Sigmoid colon (tissue), 7 donors: ENCODE results near the gene RNH1. TPM values are rescaled to one million over a fixed set of nuclear protein-coding genes. Genes with fewer than 3 reads are reported as not detected.

Experiments
- DNase-seq: peaks from one replicate; pipeline ENCODE4 v3.0.0-alpha.2; 2019
- H3K27ac ChIP-seq, 4 donors: fragments of 200-600 bp; sonication (generic); one replicate each; pipeline ENCODE4 v1.5.1; 2016 to 2019; ENCODE audit warnings: mild to moderate bottlenecking in 1 of 4
- H3K27me3 ChIP-seq, 3 donors: fragments of 200-600 bp; sonication (generic); one replicate each; pipeline ENCODE4 v1.5.1; 2019; ENCODE audit warnings: mild to moderate bottlenecking in 1 of 3
- H3K36me3 ChIP-seq, 4 donors: fragments of 200-600 bp; sonication (generic); one replicate each; pipeline ENCODE4 v1.5.1; 2016 to 2019
- H3K4me1 ChIP-seq, 4 donors: fragments of 200-600 bp; sonication (generic); one replicate each; pipeline ENCODE4 v1.5.1; 2017 to 2019
- H3K4me3 ChIP-seq, 4 donors: fragments of 200-600 bp; sonication (generic); one replicate each; pipeline ENCODE4 v1.5.1; 2017 to 2019; ENCODE audit warnings: mild to moderate bottlenecking in 2 of 4, moderate library complexity in 1 of 4
- H3K9me3 ChIP-seq, 4 donors: fragments of 200-600 bp in 3 of 4; sonication (generic) in 3 of 4; one replicate each; pipeline versions ENCODE4 v1.5.1 to v1.6.1; 2013 to 2019
- CTCF ChIP-seq, 4 experiments: fragments of 450-650 bp in 3 of 4; fragments of 200-600 bp in 1 of 4; IDR thresholded peaks; one replicate each; pipeline ENCODE4 v1.5.1; 2016 to 2019; ENCODE audit warnings: antibody characterized with exemption in 4 of 4, mild to moderate bottlenecking in 3 of 4, moderate library complexity in 2 of 4
- EP300 ChIP-seq, 4 donors: sonication (generic); formaldehyde crosslinking; IDR thresholded peaks; one replicate each; pipeline ENCODE4 v1.6.1; 2017; ENCODE audit warnings: antibody characterized with exemption in 4 of 4
- POLR2A ChIP-seq, 2 donors: fragments of 450-650 bp; IDR thresholded peaks; one replicate each; pipeline ENCODE4 v1.6.1; 2016; ENCODE audit warnings: antibody characterized with exemption in 2 of 2, mild to moderate bottlenecking in 2 of 2, moderate library complexity in 2 of 2
- POLR2AphosphoS5 ChIP-seq, 4 donors: sonication (generic); formaldehyde crosslinking; IDR thresholded peaks; one replicate each; pipeline ENCODE4 v1.6.1; 2017; ENCODE audit warnings: antibody characterized with exemption in 4 of 4
- WGBS, 2 donors: extraction: QIAGEN DNeasy Blood & Tissue Kit; methylation state at CpG; one replicate each; pipeline ENCODE4 v1.1.7; 2013; 5-methylcytosine and 5-hydroxymethylcytosine counted together
- intact Hi-C: fragments of 100-400 bp; cut with DNase I; formaldehyde crosslinking; loops from one replicate; pipeline ENCODE4 v1.15.1; 2023
- polyA plus RNA-seq, 3 donors: library from polyadenylated mRNA; stranded (reverse); fragments of 200-250 nt; gene quantifications; one replicate each; pipeline ENCODE4 v1.2.3, GENCODE V29; 2013
- total RNA-seq, 4 donors: library from RNA; depleted of rRNA; stranded (reverse); fragments of >200 nt; gene quantifications; one replicate each; pipeline ENCODE4 v1.1.0, GENCODE V29; 2016
- donor health status: healthy with polysubstance abuse.
- donor health status: Bipolar disorder and iron deficiency.
- donor health status: healthy.

RNH1 gene
- total and polyA plus RNA-seq, 7 donors: 101 to 210 (median 150) TPM

GRCh38 chr11:534396-535209 is 27.6 kb upstream of the RNH1 start:
- Histone ChIP-seq H3K27me3 (peaks cover 15 to 27% (median 18%) of the 10 kb centered on the region in 3 donors), H3K4me1 (peaks cover 0 to 37% (median 33%) of the 10 kb centered on the region in 4 donors), H3K4me3 (peak overlapping the region; percentile 52 to 94 (median 80)), H3K27ac (peak overlapping the region; percentile 52 to 84 (median 66)), H3K9me3 (no peaks in the 10 kb centered on the region), H3K36me3 (peaks cover 0 to 28% (median 22%) of the 10 kb centered on the region in 4 donors)
- TF ChIP-seq CTCF (IDR thresholded peaks at IDR 0.05) (no peak), POLR2A (IDR thresholded peaks at IDR 0.05) (no peak), EP300 (IDR thresholded peaks at IDR 0.05) (no peak), POLR2AphosphoS5 (IDR thresholded peaks at IDR 0.05) (no peak)
- DNase-seq: no peak
- 5 to 9% methylated on average over 66 of the region's 66 CpGs for WGBS, 2 donors
- intact Hi-C loops: loop anchor here (2.0 to 10.0 kb wide), 2 partner anchors 16 to 300 kb away; partner anchors contain the start of genes PSMD13 and SIRT3

- 94 to 95% methylated on average over 37 of the region's 37 CpGs for WGBS, 2 donors
- Histone ChIP-seq H3K36me3 (peaks cover 0 to 28% (median 22%) of the 10 kb centered on the region in 4 donors), H3K27me3 (peaks cover 15 to 26% (median 18%) of the 10 kb centered on the region in 3 donors), H3K9me3 (no peaks in the 10 kb centered on the region), H3K4me1 (peaks cover 0 to 37% (median 33%) of the 10 kb centered on the region in 4 donors), H3K4me3 (peak overlapping the region; percentile 52 to 94 (median 80)), H3K27ac (peak overlapping the region in 1 of 4 donors; percentile 84)
- intact Hi-C loops: loop anchor here (2.0 to 10.0 kb wide), 2 partner anchors 15 to 299 kb away; partner anchors contain the start of genes PSMD13 and SIRT3
- TF ChIP-seq POLR2AphosphoS5 (IDR thresholded peaks at IDR 0.05) (no peak), EP300 (IDR thresholded peaks at IDR 0.05) (no peak), CTCF (IDR thresholded peaks at IDR 0.05) (no peak), POLR2A (IDR thresholded peaks at IDR 0.05) (no peak)
- no peak for DNase-seq
Measured at GRCh38 chr11:533586-534395, 26.7 kb upstream of the RNH1 start.

- no peak overlapping the region for H3K4me3 ChIP-seq
- TF ChIP-seq POLR2A (IDR thresholded peaks at IDR 0.05): no peak
- TF ChIP-seq EP300 (IDR thresholded peaks at IDR 0.05): no peak
- TF ChIP-seq POLR2AphosphoS5 (IDR thresholded peaks at IDR 0.05): no peak
- no peak for TF ChIP-seq CTCF (IDR thresholded peaks at IDR 0.05)
- WGBS, 2 donors: 82 to 90% methylated on average over 33 of the region's 33 CpGs
- intact Hi-C loops: loop anchor here (10.0 kb wide), 1 partner anchor 298 kb away; the partner anchor contains the start of genes PSMD13 and SIRT3
- peaks cover 0 to 28% (median 22%) of the 10 kb centered on the region in 4 donors for H3K36me3 ChIP-seq
- DNase-seq: no peak
- peaks cover 0 to 37% (median 33%) of the 10 kb centered on the region in 4 donors for H3K4me1 ChIP-seq
- no peaks in the 10 kb centered on the region for H3K9me3 ChIP-seq
- no peak overlapping the region for H3K27ac ChIP-seq
- peaks cover 15 to 19% (median 16%) of the 10 kb centered on the region in 3 donors for H3K27me3 ChIP-seq
Measured at GRCh38 chr11:532986-533585, 26.0 kb upstream of the RNH1 start.

GRCh38 chr11:532527-532985 is 25.5 kb upstream of the RNH1 start:
- intact Hi-C loops: loop anchor here (10.0 kb wide), 1 partner anchor 298 kb away; the partner anchor contains the start of genes PSMD13 and SIRT3
- WGBS, 2 donors: 88 to 91% methylated on average over 23 of the region's 23 CpGs
- H3K36me3 ChIP-seq: peaks cover 0 to 28% (median 22%) of the 10 kb centered on the region in 4 donors

More at GRCh38 chr11:532527-532985, 25.5 kb upstream of the RNH1 start:
- H3K27me3 ChIP-seq: peaks cover 9 to 14% (median 11%) of the 10 kb centered on the region in 3 donors
- no peak overlapping the region for H3K4me3 ChIP-seq
- TF ChIP-seq EP300 (IDR thresholded peaks at IDR 0.05) (no peak), POLR2AphosphoS5 (IDR thresholded peaks at IDR 0.05) (no peak), CTCF (IDR thresholded peaks at IDR 0.05) (no peak), POLR2A (IDR thresholded peaks at IDR 0.05) (no peak)
- DNase-seq: no peak
- H3K9me3 ChIP-seq: no peaks in the 10 kb centered on the region
- H3K27ac ChIP-seq: no peak overlapping the region
- H3K4me1 ChIP-seq: peaks cover 0 to 33% (median 30%) of the 10 kb centered on the region in 4 donors
